ACHN (cell line): Measurements from ENCODE around the gene MTARC1.

Source experiments
- DNase-seq: peaks from one replicate; pipeline ENCODE4 v3.0.0-alpha.2; 2015
- in situ Hi-C: cut with HindIII; loops from 2 replicates; pipeline ENCODE4 v1.10.0; 2017; ENCODE audit warnings: low sequenced_read_pairs, low pct_ligation_motif_present, low pct_unique_long_range_greater_than_20kb

Gene MTARC1

DNA sequence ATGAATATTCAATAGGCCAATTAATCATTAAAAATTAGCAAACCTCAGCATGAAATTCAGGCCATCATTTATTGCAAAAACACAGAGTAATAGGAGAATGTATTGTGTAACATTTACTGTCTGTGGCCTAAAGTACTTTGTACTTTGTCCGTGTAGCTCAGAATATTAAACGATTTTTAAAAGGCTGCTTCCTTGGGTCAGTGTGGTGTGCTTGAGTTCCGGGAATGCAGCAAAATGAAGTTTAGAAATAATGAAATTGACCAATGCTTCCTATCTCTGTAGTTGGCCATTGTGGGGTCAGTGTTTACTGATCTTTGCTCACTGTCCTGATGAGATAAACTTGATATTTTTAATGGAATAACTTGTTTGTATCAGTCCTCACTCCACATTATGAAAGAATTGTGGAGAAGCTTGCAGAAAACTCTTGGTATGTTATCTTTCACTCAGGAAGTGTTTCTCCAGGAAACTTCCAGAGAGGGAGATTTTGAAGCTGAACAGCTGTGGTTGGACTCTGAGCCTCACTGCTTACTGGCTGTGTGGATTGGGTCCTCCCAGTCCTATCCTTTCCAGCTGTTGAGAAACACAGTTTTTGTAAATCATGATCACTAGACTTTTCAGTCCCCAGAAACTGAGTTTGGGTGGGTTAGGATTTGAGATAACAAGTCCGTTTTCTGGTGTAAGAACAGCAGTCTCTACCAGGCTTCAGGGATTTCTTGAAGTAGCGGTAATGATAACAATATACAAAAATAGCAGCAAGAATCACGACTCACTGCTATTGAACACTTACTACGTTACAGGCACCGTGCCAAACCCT lies 19.2 kb upstream of the MTARC1 start:
- in situ Hi-C loops = no loop called here
- no peak for DNase-seq

- in situ Hi-C loops = no loop called here
- no peak for DNase-seq
Observed at GRCh38 chr1:220768126-220768601, 18.5 kb upstream of the MTARC1 start.

- in situ Hi-C loops = no loop called here
- DNase-seq = no peak
Observed at GRCh38 chr1:220769205-220769604, 17.5 kb upstream of the MTARC1 start.

DNA sequence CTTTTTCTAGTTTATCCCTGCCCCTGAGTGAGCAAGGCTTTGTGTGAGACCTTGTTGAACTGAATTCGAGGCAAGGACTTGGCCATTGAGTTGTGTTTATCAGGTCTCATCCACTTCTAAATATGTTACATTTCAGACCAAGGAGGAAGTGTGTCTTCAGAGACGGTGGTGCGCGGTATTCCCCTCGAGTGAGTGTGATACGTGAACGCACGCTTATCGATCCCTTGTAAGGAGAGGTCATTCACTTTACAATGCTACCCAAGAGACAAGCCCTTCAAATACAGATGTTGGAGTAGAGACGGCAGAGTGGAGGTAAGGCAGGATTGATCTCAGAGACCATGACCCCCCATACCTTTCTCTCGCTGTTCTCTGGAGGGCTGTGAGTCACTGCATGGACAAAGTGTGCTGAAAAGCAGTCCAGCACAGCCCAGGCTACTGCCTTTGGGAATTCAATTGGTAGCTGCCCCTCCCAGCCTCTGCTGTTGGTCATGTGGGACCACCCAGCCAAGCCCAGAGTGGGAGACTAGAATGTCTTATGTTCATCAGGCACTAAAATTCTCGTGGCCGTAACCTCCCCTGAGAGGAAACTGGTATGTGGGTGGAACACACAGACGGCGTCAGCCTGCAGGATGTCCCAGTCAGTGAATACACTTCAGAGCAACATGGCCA lies 16.3 kb upstream of the MTARC1 start:
- DNase-seq = no peak
- in situ Hi-C loops = no loop called here

DNA sequence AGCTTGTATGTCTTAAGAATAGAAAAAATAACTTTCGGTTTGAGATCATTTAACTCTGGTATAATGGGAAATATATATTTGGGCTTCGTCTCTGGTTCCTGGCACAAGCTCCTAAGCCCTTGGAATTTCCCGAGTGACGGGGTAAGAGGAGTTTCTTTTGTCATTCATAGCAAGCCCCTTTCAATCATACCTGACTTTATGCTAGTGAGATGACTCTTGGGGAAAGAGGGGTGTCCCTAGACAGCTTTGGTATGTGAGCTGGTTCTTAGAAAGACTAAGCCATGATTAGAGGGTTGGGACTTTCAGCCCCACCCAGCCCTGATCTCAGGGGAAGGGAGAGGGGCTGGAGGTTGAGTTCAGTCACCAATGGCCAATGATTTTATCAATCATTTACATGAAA lies 13.9 kb upstream of the MTARC1 start:
- no peak for DNase-seq
- in situ Hi-C loops = no loop called here

GRCh38 chr1:220775240-220775853 lies 11.4 kb upstream of the MTARC1 start:
- DNase-seq = peak; percentile 45
- in situ Hi-C loops = no loop called here

- DNase-seq = no peak
- in situ Hi-C loops = no loop called here
Observed at GRCh38 chr1:220776254-220776653, 10.5 kb upstream of the MTARC1 start.

DNA sequence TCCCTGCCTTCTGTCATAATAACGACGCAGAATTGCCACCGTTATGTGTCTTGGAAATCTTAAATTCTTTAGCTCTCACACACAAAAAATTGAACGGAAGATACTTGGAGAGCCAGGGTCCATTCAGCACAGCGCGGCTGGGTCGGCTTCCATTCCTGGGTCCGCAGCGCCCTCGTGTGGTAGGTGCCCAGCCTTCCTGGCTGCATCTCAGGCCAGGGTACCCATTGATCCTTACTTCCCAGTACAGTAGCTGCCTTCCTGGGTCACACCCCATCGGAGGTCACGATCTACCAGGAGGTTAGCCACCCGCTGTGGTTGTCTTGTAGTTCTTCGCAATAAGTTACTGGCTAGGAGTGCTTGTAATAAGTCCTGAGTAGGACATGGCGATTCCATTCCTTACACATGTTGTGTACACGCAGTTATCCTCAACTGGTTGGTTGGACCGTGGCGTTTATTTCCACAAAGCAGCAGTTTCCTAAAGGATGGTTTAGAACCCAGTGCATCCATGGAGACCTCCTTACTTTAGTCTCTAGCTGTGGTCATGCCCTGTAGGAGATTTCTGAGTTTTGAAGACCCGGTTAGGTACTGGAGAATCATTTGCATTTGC lies 9.9 kb upstream of the MTARC1 start:
- peak; percentile 62 for DNase-seq
- in situ Hi-C loops = no loop called here

DNA sequence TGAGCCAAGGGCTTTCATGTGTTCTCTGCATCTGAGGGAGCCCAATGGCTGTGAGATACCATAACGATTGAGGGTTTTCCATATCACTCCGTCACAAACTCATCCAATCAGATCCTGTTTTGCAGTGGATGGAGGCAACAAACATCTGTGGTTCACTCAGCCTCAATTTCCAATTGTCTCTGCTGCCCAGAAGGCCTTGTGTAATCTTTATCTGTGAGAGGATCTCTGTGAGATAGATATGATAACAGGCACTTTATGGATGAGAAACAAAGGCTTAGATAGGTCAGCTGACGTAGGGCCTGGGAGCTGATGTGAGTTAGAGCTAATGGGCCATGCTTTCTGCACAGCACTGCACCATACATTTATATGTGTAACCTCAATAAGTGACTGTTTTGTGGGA lies 3.3 kb upstream of the MTARC1 start:
- DNase-seq = no peak
- in situ Hi-C loops = no loop called here

DNA sequence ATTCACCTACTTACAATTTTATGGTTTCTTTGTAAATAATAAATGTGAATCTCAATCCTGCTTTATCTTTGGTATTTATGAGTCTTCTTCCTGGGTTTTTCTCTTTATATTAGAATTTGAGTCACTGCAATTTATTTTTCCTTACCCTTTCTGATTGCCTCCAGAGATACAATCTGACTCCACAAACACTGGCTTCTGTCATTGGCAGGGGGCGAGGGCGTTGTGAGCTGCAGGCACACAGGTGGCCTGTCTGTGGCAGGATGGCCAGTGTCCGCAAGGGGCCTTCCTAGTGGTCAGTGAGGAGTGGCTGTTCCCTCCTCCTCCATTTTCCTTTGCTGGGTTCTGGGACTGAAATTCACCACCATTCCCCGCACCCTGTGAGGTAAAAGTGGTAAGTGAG lies 2.0 kb upstream of the MTARC1 start:
- in situ Hi-C loops = no loop called here
- DNase-seq = no peak

DNA sequence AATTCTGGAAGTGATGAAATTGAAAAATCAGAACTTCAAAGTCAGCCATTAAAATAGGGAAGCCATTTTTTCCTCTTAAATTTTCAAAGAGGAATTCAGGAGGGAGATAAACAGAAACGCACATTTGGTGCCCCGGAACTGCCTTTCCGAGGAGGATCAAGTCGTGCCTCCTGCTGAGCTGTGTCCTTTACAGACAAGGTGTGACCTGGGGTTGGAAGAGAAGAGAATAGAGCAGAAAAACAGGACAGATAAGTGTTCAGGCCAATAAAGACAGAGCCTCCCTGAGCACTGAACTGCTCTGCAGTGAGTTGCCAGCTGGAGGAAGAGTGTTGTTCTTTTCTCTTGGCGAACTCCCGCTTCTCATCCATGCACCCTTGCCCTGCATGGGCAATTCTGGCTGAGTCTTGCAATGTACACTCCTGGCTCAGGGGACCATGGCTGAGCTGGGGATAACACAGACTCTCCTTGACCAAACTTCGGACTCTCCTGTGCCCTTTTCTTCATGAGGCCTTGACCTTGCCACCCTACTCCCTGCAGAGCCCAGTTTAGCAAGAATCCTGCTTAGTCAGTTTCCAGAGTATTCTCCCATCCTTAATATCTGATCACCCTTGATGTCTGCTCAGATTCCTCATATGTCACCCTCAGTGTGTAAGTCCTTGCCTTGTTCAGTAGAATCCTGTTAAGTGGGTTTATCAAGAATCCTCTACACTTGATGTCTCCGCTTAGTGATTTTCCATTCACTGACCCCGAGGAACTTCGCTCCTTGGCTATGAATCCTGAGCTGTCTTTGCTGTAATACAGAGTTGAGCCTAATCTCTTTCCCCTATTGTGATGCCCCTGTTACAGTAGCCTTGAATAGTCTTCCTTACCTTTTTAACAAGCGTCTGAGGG lies 1.3 kb upstream of the MTARC1 start:
- no peak for DNase-seq
- in situ Hi-C loops = no loop called here

DNA sequence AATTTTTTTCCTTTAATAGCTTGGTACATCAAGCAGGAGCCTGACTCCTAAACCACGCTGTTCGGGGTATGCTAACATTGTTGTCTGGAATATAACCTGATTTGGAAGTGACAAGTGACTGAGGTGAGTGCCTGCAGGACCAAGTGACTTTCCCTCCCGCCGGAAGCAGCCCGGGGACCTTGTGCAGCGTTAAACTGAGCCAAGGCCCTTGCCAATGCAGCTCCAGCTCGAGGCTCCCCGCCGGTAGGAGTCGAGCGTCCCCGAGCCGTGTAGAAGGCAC lies 716 bp upstream of the MTARC1 start:
- in situ Hi-C loops = no loop called here
- no peak for DNase-seq

DNA sequence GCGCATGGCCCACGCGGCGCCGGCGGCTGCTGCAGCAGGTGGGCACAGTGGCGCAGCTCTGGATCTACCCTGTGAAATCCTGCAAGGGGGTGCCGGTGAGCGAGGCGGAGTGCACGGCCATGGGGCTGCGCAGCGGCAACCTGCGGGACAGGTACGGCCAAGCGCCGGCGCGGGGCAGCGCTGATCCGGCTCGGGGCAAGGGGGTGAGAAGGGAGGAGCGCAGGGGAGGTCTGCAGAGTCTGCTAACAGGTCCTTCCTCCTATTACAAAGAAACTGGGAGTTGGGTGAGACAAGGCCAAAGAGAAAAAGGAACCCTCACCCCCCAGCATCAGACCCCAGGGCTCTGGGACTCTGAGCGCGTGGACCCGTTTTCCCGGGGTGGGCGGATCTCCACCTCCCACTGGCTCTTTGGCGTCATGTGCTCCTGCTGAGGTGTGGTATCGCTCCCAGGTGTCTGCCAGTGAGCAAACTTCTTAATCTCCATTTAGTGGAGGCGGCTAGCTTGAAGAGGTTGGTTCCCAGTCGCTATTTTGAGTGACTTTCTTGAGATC lies 431 bp downstream of the MTARC1 start:
- peak; percentile 27 for DNase-seq
- in situ Hi-C loops = no loop called here

GRCh38 chr1:220788900-220789299 lies 2.2 kb downstream of the MTARC1 start:
- in situ Hi-C loops = no loop called here

GRCh38 chr1:220789532-220790147 lies 2.9 kb downstream of the MTARC1 start:
- DNase-seq = no peak
- in situ Hi-C loops = no loop called here

More at GRCh38 chr1:220788900-220789299, 2.2 kb downstream of the MTARC1 start:
- no peak for DNase-seq

GRCh38 chr1:220791285-220791684 lies 4.6 kb downstream of the MTARC1 start:
- DNase-seq = no peak
- in situ Hi-C loops = no loop called here

- in situ Hi-C loops = no loop called here
- no peak for DNase-seq
Observed at GRCh38 chr1:220791956-220792355, 5.2 kb downstream of the MTARC1 start.

GRCh38 chr1:220796530-220796929 lies 9.8 kb downstream of the MTARC1 start:
- in situ Hi-C loops = no loop called here
- DNase-seq = no peak
